GM19043 (cell line): Measurements from ENCODE around the gene SLC25A31.
A peak's percentile ranks its signal among the peaks of the same experiment; 100 is the strongest.

Experiments
- ATAC-seq: cut with Tn5 transposase; IDR thresholded peaks from one replicate; pipeline ENCODE4 v1.9.1; 2021; ENCODE audit warnings: low read depth; ENCODE audit not compliant: unreplicated experiment

The SLC25A31 gene

DNA sequence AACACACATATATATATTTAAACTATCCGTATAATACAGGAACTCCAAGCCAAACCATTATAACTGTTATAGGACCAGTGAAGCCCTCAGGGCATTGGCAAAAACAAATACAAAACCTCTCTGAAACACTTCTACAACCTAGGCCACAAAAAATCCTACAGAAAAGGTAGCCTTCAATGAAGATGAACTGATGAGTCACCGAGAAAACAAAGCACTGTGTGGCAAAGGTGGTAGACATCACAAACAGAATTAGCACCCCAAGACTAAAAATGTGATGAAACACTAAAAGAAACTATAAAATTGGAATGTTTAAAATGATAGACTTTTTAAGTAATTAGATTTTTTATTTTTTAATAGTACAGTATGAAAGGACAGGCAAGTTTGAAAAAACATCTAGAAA lies 46.4 kb downstream of the SLC25A31 start:
- no peak for ATAC-seq

DNA sequence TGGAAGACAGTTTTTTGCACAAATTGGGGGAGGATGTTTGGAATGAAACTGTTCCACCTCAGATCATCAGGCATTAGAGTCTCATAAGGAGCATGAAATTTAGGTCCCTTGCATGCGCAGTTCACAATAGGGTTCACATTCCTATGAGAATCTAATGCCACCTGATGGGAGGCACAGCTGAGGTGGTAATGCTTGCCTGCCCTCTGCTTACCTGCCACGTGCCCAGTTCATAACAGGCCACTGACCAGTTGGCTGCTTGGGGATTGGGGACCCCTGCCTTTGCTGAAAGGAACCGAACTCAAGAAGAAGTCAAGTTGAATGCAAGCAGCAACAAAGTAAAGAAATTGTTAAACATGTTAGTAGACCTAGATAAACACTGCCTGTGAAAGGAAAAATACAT lies 47.3 kb downstream of the SLC25A31 start:
- ATAC-seq, result no peak

GRCh38 chr4:127778102-127778501 lies 47.9 kb downstream of the SLC25A31 start:
- no peak for ATAC-seq

- ATAC-seq, result no peak
Measured at GRCh38 chr4:127780598-127780997, 50.4 kb downstream of the SLC25A31 start.

DNA sequence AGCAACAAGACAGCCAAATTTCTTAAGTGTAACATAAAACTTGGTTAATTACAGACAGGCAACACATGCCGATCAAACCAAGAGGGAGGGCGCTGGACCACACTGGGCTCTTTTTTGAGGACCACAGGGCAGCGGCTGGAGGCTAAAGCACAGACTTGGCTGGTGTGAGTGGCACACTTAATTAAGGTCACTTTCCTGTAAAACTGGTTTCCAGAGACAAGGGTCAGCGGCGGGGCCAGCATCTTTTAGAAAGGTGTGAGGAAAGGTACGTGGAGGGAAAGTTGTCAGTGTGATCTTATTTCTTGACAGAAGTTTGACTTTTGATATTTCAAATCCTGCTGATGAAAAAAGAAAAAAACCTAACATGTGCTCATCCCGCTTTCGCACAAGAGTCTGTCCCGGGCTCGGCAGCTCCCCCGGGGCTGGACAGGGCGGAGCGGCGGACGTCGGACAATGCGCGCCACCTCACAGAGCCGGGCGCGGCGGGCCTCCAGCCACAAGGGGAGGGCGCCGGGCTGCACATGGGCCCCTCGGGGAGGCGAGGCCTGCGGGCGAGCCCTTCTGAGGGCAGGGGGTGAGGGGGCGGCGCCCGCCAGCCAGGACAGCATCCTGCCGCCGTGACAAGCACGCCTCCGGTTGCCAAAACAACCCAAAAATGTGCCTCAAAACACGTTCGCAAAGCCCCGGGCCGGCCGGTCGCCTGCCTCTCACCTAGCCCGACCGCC lies 51.3 kb downstream of the SLC25A31 start:
- ATAC-seq, result peak; percentile 32

GRCh38 chr4:127782025-127782274 lies 51.8 kb downstream of the SLC25A31 start:
- ATAC-seq, result peak; percentile 62

DNA sequence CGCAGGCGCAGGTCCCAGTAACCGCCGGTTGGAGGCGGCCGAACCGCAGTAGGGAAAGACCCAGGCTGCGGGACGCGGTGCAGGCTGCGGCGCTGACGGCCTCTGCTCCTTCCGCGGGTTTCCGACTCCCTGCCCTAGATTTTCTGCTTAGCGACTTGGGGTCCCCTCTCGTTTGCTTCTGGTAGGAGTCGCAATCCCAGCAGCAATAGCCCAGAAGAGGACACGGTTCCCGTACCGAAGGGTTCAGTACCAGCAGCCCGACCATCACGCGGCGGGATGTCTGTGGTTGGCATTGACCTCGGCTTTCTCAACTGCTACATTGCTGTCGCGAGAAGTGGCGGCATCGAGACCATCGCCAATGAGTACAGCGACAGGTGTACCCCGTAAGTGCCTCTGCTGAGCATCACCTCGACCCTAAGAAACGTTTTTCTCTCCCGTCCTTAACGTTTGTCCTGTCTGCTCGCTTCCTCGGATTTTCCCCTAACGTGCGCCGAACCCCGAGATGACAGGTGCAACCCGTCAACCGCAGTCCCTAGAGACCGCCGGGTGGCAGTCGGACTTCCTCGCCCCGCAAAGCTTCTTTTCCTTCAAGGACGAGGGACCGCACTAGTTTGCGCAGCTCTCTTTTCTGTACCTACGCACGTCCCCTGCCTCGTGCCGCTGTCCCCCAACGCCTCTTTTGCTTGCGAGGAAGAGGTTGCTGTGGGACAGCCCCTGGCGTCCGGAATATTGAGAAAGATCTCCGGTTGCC lies 52.2 kb downstream of the SLC25A31 start, which contains the start of gene HSPA4L:
Gene HSPA4L, plus strand, starts transcription at position 48 of the 751 bp plus-strand sequence. Its CDS starts 229 bp downstream, at position 277.
- ATAC-seq, result peak; percentile 32

DNA sequence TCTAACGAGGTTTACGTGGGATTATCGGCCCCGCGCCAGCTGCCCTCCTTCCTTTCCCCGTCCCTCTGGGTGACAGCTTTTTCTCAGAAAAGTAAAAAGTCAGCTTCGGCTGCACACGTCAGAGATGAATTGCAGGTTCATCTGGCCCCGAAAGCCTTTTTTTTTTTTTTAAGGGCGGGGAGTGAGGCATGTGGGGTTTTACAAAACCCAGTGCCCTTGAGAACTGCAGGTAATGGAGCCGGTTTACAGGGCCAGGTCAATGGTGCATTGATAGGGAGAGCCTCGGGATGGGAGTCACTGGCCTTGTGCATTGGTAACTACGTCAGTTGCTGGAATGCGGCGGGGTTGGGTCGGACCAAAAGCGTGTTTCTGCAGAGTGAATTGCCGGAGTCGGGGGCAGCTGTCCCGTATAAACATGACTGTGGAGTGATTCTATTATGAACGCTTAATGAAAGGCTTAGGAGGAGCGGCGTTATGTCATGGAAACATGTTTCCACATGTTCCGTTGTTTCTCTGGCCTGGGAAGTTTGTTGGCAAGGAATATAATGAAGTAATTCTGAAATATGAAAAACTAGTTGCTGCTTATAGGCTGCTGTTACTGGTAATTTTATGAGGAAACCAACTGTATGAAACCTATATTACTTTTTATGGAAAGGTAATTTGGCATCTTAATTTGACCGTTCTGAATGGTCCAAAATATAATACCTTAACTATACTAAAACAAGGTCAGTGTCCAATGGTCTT lies 53.0 kb downstream of the SLC25A31 start:
- ATAC-seq, result peak; percentile 11

- ATAC-seq, result no peak
Measured at GRCh38 chr4:127783955-127784770, 54.0 kb downstream of the SLC25A31 start.

DNA sequence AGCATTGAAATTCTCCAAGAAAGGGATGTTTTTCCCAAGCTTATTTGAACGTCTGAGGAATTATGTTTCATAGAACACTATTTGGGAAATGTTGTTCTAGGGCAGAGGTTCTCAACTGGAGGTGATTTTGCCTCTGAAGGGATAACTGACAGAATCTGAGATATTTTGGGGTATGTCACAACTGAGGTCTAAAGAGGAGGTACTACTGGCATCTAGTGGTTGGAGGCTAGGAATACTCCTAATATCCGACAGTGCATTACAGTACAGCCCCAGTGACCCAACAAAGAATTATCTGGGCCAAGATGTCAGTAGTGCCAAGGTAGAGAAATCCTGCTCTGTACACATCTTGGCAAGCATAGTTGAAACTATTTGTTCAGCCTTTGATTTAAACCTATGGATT lies 58.3 kb downstream of the SLC25A31 start:
- peak; percentile 42 for ATAC-seq

- ATAC-seq, result no peak
Measured at GRCh38 chr4:127791391-127791790, 61.2 kb downstream of the SLC25A31 start.

GRCh38 chr4:127793528-127793927 lies 63.3 kb downstream of the SLC25A31 start:
- ATAC-seq, result no peak

GRCh38 chr4:127799711-127800110 lies 69.5 kb downstream of the SLC25A31 start:
- no peak for ATAC-seq

GRCh38 chr4:127809173-127809800 lies 79.1 kb downstream of the SLC25A31 start:
- ATAC-seq, result no peak

GRCh38 chr4:127810551-127810950 lies 80.4 kb downstream of the SLC25A31 start:
- no peak for ATAC-seq

GRCh38 chr4:127822430-127822829 lies 92.2 kb downstream of the SLC25A31 start:
- ATAC-seq, result no peak
